DOHH2 (cell line): Measurements from ENCODE around the gene PPP4R3A.

Experiments
- EZH2phosphoT487 ChIP-seq: fragments of 200-600 bp; sonication (generic); IDR thresholded peaks from 2 replicates; pipeline ENCODE4 v1.6.1; 2017; ENCODE audit warnings: borderline replicate concordance, mild to moderate bottlenecking, antibody characterized with exemption, low read length, moderate library complexity, mixed read lengths
- TF ChIP-seq, protein P1 (sequence below): fragments of 200-600 bp; sonication (generic); IDR thresholded peaks from one replicate; pipeline ENCODE4 v1.5.1; 2014; ENCODE audit warnings: antibody characterized with exemption, mild to moderate bottlenecking, low read depth, low read length; ENCODE audit not compliant: poor library complexity, severe bottlenecking

- TF ChIP-seq, protein P1, sequence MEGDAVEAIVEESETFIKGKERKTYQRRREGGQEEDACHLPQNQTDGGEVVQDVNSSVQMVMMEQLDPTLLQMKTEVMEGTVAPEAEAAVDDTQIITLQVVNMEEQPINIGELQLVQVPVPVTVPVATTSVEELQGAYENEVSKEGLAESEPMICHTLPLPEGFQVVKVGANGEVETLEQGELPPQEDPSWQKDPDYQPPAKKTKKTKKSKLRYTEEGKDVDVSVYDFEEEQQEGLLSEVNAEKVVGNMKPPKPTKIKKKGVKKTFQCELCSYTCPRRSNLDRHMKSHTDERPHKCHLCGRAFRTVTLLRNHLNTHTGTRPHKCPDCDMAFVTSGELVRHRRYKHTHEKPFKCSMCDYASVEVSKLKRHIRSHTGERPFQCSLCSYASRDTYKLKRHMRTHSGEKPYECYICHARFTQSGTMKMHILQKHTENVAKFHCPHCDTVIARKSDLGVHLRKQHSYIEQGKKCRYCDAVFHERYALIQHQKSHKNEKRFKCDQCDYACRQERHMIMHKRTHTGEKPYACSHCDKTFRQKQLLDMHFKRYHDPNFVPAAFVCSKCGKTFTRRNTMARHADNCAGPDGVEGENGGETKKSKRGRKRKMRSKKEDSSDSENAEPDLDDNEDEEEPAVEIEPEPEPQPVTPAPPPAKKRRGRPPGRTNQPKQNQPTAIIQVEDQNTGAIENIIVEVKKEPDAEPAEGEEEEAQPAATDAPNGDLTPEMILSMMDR: no peak
- TF ChIP-seq EZH2phosphoT487: no peak
Observed at GRCh38 chr14:91516663-91517388, 6.7 kb upstream of the PPP4R3A start.
